ENCODE results near the gene ZNF92.
A peak's percentile ranks its signal among the peaks of the same experiment; 100 is the strongest.

The ZNF92 gene

GRCh38 chr7:65381742-65382141 is 8.1 kb downstream of the ZNF92 start:
- no peaks in the 10 kb centered on the region for H3K27me3 ChIP-seq (ENCODE audit: insufficient read depth, low read length)
- peaks cover 76% of the 10 kb centered on the region for H3K36me3 ChIP-seq (ENCODE audit: insufficient read depth, low read length)
- H3K4me2 ChIP-seq (ENCODE audit: low read length): peak overlapping the region; percentile 43
- H3K27ac ChIP-seq (ENCODE audit: low read depth, low read length, poor library complexity, severe bottlenecking): peak overlapping the region; percentile 44
- peaks cover 100% of the 10 kb centered on the region for H3K79me2 ChIP-seq (ENCODE audit: insufficient read depth, low read length)
- no peak overlapping the region for H2AFZ ChIP-seq (ENCODE audit: low read length)
- no peaks in the 10 kb centered on the region for H3K9me2 ChIP-seq (ENCODE audit: low read depth, low read length)
- H3K4me3 ChIP-seq (ENCODE audit: low read depth, low read length, poor library complexity, severe bottlenecking): peak overlapping the region; percentile 13
- no peaks in the 10 kb centered on the region for H3K9me3 ChIP-seq (ENCODE audit: low read length)
- H3F3A ChIP-seq (ENCODE audit: insufficient read depth, low read length): no peaks in the 10 kb centered on the region
- peak overlapping the region; percentile 17; the same call in 1 of the 2 replicates for H3K9ac ChIP-seq (ENCODE audit: low read length)
- 0 out of 2 replicates have a peak, but pooled peaks cover 3% of the 10 kb centered on the region for H4K20me1 ChIP-seq (ENCODE audit: insufficient read depth, low read length)
- H3K4me1 ChIP-seq (ENCODE audit: insufficient read depth, low read length, severe bottlenecking): peaks cover 55% of the 10 kb centered on the region
- no peak for TF ChIP-seq EZH2 (IDR thresholded peaks at IDR 0.05; ENCODE audit: borderline replicate concordance, low read length)
- no peak for TF ChIP-seq CTCF (IDR thresholded peaks at IDR 0.05; ENCODE audit: low read length)

GRCh38 chr7:65382452-65382851 is 8.8 kb downstream of the ZNF92 start:
- Histone ChIP-seq H3K36me3 (ENCODE audit: insufficient read depth, low read length) (peaks cover 75% of the 10 kb centered on the region), H3K4me3 (ENCODE audit: low read depth, low read length, poor library complexity, severe bottlenecking) (peak overlapping the region; percentile 13), H3F3A (ENCODE audit: insufficient read depth, low read length) (no peaks in the 10 kb centered on the region), H3K27ac (ENCODE audit: low read depth, low read length, poor library complexity, severe bottlenecking) (peak overlapping the region; percentile 44), H2AFZ (ENCODE audit: low read length) (no peak overlapping the region), H3K79me2 (ENCODE audit: insufficient read depth, low read length) (peaks cover 100% of the 10 kb centered on the region), H3K4me1 (ENCODE audit: insufficient read depth, low read length, severe bottlenecking) (peaks cover 52% of the 10 kb centered on the region), H3K27me3 (ENCODE audit: insufficient read depth, low read length) (no peaks in the 10 kb centered on the region), H3K9me3 (ENCODE audit: low read length) (no peaks in the 10 kb centered on the region), H3K9me2 (ENCODE audit: low read depth, low read length) (no peaks in the 10 kb centered on the region), H3K4me2 (ENCODE audit: low read length) (peak overlapping the region; percentile 43; the same call in 1 of the 2 replicates), H3K9ac (ENCODE audit: low read length) (peak overlapping the region; percentile 17; the same call in 1 of the 2 replicates), H4K20me1 (ENCODE audit: insufficient read depth, low read length) (0 out of 2 replicates have a peak, but pooled peaks cover 3% of the 10 kb centered on the region)
- TF ChIP-seq EZH2 (IDR thresholded peaks at IDR 0.05; ENCODE audit: borderline replicate concordance, low read length) (no peak), CTCF (IDR thresholded peaks at IDR 0.05; ENCODE audit: low read length) (no peak)

GRCh38 chr7:65387891-65388290 is 14.2 kb downstream of the ZNF92 start:
- H3K9me2 ChIP-seq (ENCODE audit: low read depth, low read length): no peaks in the 10 kb centered on the region
- H3K4me3 ChIP-seq (ENCODE audit: low read depth, low read length, poor library complexity, severe bottlenecking): no peak overlapping the region
- 0 out of 2 replicates have a peak, but pooled peaks cover 3% of the 10 kb centered on the region for H4K20me1 ChIP-seq (ENCODE audit: insufficient read depth, low read length)
- H3K4me1 ChIP-seq (ENCODE audit: insufficient read depth, low read length, severe bottlenecking): peaks cover 9% of the 10 kb centered on the region
- H3K27ac ChIP-seq (ENCODE audit: low read depth, low read length, poor library complexity, severe bottlenecking): no peak overlapping the region
- H3K27me3 ChIP-seq (ENCODE audit: insufficient read depth, low read length): no peaks in the 10 kb centered on the region
- H3K36me3 ChIP-seq (ENCODE audit: insufficient read depth, low read length): peaks cover 83% of the 10 kb centered on the region
- H3K4me2 ChIP-seq (ENCODE audit: low read length): no peak overlapping the region
- no peaks in the 10 kb centered on the region for H3F3A ChIP-seq (ENCODE audit: insufficient read depth, low read length)
- peaks cover 80% of the 10 kb centered on the region for H3K79me2 ChIP-seq (ENCODE audit: insufficient read depth, low read length)
- H3K9ac ChIP-seq (ENCODE audit: low read length): no peak overlapping the region
- 0 out of 2 replicates have a peak, but pooled peaks cover 4% of the 10 kb centered on the region for H3K9me3 ChIP-seq (ENCODE audit: low read length)
- TF ChIP-seq EZH2 (IDR thresholded peaks at IDR 0.05; ENCODE audit: borderline replicate concordance, low read length): no peak
- TF ChIP-seq CTCF (IDR thresholded peaks at IDR 0.05; ENCODE audit: low read length): no peak
- no peak overlapping the region for H2AFZ ChIP-seq (ENCODE audit: low read length)

Measured in OCI-LY1 (cell line).